ENCODE results near the gene MYO18A. TPM values are rescaled to one million over a fixed set of nuclear protein-coding genes. Genes with fewer than 3 reads are reported as not detected.

MYO18A gene
- total and polyA plus RNA-seq, 2 donors from 2014 or later, result 25.6 to 60.7 TPM

GRCh38 chr17:29063992-29064391 is 116.2 kb downstream of the MYO18A start:
- H3K9ac ChIP-seq (ENCODE audit: low read length in 3 of 3), result no peak overlapping the region
- H3K27ac ChIP-seq (ENCODE audit: low read depth in 2 of 2, low read length in 2 of 2), result no peak overlapping the region
- H3K9me3 ChIP-seq (ENCODE audit: control insufficient read depth in 2 of 3, insufficient read depth in 1 of 3, low read length in 3 of 3), result no peaks in the 10 kb centered on the region
- no peaks in the 10 kb centered on the region for H3K27me3 ChIP-seq (ENCODE audit: control insufficient read depth, insufficient read depth, low read length)
- DNase-seq (no peak), FAIRE-seq (no peak)
- no peaks in the 10 kb centered on the region for H3K36me3 ChIP-seq (ENCODE audit: control insufficient read depth in 2 of 3, insufficient read depth in 3 of 3, low read length in 3 of 3)
- TF ChIP-seq, protein P1, sequence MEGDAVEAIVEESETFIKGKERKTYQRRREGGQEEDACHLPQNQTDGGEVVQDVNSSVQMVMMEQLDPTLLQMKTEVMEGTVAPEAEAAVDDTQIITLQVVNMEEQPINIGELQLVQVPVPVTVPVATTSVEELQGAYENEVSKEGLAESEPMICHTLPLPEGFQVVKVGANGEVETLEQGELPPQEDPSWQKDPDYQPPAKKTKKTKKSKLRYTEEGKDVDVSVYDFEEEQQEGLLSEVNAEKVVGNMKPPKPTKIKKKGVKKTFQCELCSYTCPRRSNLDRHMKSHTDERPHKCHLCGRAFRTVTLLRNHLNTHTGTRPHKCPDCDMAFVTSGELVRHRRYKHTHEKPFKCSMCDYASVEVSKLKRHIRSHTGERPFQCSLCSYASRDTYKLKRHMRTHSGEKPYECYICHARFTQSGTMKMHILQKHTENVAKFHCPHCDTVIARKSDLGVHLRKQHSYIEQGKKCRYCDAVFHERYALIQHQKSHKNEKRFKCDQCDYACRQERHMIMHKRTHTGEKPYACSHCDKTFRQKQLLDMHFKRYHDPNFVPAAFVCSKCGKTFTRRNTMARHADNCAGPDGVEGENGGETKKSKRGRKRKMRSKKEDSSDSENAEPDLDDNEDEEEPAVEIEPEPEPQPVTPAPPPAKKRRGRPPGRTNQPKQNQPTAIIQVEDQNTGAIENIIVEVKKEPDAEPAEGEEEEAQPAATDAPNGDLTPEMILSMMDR (IDR thresholded peaks at IDR 0.05; ENCODE audit: borderline replicate concordance, extremely low read depth, insufficient read depth), result no peak
- intact Hi-C loops (cut with DNase I), result no loop called here
- H3K4me1 ChIP-seq (ENCODE audit: control insufficient read depth in 2 of 3, insufficient read depth in 2 of 3, low read depth in 1 of 3, low read length in 3 of 3), result no peaks in the 10 kb centered on the region
- H3K4me3 ChIP-seq (ENCODE audit: low read length in 3 of 3), result no peak overlapping the region

DNA sequence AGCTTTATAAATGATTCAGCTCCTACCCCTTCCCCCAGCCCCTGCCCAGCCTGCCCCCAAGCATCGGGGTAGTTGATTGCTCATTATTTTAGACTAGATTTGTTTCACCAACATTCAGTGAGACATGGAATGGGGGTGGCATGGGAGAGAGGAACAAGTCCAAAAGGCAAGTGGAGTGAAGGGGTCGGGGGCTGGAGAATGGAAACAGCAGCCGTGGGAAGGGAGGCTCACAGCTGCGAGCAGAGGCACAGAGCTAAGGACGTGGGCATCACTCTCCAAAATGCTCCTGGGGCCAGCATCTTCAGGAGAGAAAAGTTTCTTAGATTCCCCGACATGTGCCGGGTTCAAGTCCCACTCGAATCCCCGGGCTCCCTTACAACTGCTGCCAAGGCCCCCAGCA is 118.0 kb downstream of the MYO18A start:
- intact Hi-C loops (cut with DNase I), result no loop called here
- FAIRE-seq (no peak), DNase-seq (no peak)
- H3K9ac ChIP-seq (ENCODE audit: low read length in 3 of 3), result no peak overlapping the region
- peaks cover 0 to 3% (median 0%) of the 10 kb centered on the region in 3 donors for H3K36me3 ChIP-seq (ENCODE audit: control insufficient read depth in 2 of 3, insufficient read depth in 3 of 3, low read length in 3 of 3)
- H3K9me3 ChIP-seq (ENCODE audit: control insufficient read depth in 2 of 3, insufficient read depth in 1 of 3, low read length in 3 of 3), result no peaks in the 10 kb centered on the region
- no peak overlapping the region for H3K27ac ChIP-seq (ENCODE audit: low read depth in 2 of 2, low read length in 2 of 2)
- no peak overlapping the region for H3K4me3 ChIP-seq (ENCODE audit: low read length in 3 of 3)
- TF ChIP-seq, protein P1 (IDR thresholded peaks at IDR 0.05; ENCODE audit: borderline replicate concordance, extremely low read depth, insufficient read depth), result no peak
- no peaks in the 10 kb centered on the region for H3K4me1 ChIP-seq (ENCODE audit: control insufficient read depth in 2 of 3, insufficient read depth in 2 of 3, low read depth in 1 of 3, low read length in 3 of 3)
- H3K27me3 ChIP-seq (ENCODE audit: control insufficient read depth, insufficient read depth, low read length), result no peaks in the 10 kb centered on the region

DNA sequence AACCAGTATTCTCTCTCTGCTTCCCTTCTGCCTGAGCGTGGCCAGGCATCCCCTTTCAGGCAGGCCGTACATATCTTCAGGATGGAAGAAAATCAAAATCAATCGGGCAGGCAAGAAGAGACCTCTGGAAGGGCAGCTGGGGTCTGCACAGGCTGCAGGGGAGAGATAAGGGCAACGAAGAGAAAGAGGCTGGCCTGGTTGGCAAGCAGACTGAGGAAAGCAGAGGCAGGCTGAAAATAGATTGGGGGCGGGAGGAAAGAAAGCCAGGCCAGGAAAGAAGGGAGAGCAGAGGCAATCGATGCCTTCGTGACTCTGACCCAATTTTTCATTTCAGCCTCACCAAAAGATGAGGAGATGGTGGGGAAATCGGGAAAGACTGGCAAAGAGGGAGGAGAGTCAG is 119.2 kb downstream of the MYO18A start:
- peaks cover 0 to 5% (median 0%) of the 10 kb centered on the region in 3 donors for H3K36me3 ChIP-seq (ENCODE audit: control insufficient read depth in 2 of 3, insufficient read depth in 3 of 3, low read length in 3 of 3)
- no peak overlapping the region for H3K9ac ChIP-seq (ENCODE audit: low read length in 3 of 3)
- FAIRE-seq, result no peak
- no peaks in the 10 kb centered on the region for H3K4me1 ChIP-seq (ENCODE audit: control insufficient read depth in 2 of 3, insufficient read depth in 2 of 3, low read depth in 1 of 3, low read length in 3 of 3)
- intact Hi-C loops (cut with DNase I), result no loop called here
- H3K4me3 ChIP-seq (ENCODE audit: low read length in 3 of 3), result no peak overlapping the region
- DNase-seq, result no peak
- TF ChIP-seq, protein P1 (IDR thresholded peaks at IDR 0.05; ENCODE audit: borderline replicate concordance, extremely low read depth, insufficient read depth), result no peak
- H3K9me3 ChIP-seq (ENCODE audit: control insufficient read depth in 2 of 3, insufficient read depth in 1 of 3, low read length in 3 of 3), result no peaks in the 10 kb centered on the region
- no peaks in the 10 kb centered on the region for H3K27me3 ChIP-seq (ENCODE audit: control insufficient read depth, insufficient read depth, low read length)
- no peak overlapping the region for H3K27ac ChIP-seq (ENCODE audit: low read depth in 2 of 2, low read length in 2 of 2)

DNA sequence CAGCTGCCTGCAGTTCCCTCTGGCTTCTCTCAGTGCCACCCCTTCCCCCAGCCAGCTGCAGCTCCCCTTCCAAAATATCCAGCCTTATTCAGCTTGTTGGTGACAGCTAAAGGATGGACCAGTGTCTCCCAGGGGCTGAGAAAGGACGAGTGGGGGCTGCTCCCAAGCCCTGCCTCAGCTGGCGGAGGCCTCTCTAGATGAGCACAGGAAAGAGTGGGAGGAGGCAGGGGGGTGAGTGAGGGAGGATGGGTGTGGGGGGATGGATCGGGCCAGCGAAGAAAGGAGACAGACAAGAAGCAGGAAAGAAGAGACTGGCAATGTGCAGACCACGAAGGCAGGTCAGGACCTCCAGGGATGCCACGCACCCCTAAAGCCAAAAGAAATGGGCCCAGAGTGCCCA is 119.7 kb downstream of the MYO18A start:
- no peaks in the 10 kb centered on the region for H3K27me3 ChIP-seq (ENCODE audit: control insufficient read depth, insufficient read depth, low read length)

More for the DNA sequence above, 119.7 kb downstream of the MYO18A start:
- TF ChIP-seq, protein P1 (IDR thresholded peaks at IDR 0.05; ENCODE audit: borderline replicate concordance, extremely low read depth, insufficient read depth), result no peak
- peak in 4 of 5 donors; percentile 59 to 75 (median 66) for DNase-seq
- Histone ChIP-seq H3K4me1 (ENCODE audit: control insufficient read depth in 2 of 3, insufficient read depth in 2 of 3, low read depth in 1 of 3, low read length in 3 of 3) (no peaks in the 10 kb centered on the region), H3K27ac (ENCODE audit: low read depth in 2 of 2, low read length in 2 of 2) (no peak overlapping the region), H3K36me3 (ENCODE audit: control insufficient read depth in 2 of 3, insufficient read depth in 3 of 3, low read length in 3 of 3) (peaks cover 0 to 5% (median 2%) of the 10 kb centered on the region in 3 donors), H3K4me3 (ENCODE audit: low read length in 3 of 3) (no peak overlapping the region), H3K9me3 (ENCODE audit: control insufficient read depth in 2 of 3, insufficient read depth in 1 of 3, low read length in 3 of 3) (no peaks in the 10 kb centered on the region), H3K9ac (ENCODE audit: low read length in 3 of 3) (no peak overlapping the region)
- FAIRE-seq, result no peak
- intact Hi-C loops (cut with DNase I), result no loop called here

Data from kidney (tissue), 14 donors.